ENCODE results near the gene ARHGAP24.

DNA sequence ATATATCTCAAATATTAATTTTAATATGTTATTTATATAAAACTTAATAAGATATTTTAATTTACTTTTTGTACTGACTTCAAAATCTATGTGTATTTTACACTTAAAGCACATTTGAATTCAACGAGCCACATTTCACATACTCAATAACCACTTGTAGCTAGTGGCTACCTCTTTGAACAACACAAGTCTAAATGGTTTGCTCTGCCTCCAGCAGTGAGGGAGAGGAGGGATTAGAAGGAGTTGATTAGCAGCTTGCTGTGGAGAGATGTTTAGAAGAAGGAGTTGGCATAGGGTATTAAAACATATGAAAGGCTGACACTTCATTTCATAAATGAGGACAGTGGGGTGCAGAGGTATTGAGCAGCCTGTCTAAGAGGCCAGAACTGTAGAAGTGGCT, 124.0 kb downstream of the ARHGAP24 start:
- TF ChIP-seq, protein P1, sequence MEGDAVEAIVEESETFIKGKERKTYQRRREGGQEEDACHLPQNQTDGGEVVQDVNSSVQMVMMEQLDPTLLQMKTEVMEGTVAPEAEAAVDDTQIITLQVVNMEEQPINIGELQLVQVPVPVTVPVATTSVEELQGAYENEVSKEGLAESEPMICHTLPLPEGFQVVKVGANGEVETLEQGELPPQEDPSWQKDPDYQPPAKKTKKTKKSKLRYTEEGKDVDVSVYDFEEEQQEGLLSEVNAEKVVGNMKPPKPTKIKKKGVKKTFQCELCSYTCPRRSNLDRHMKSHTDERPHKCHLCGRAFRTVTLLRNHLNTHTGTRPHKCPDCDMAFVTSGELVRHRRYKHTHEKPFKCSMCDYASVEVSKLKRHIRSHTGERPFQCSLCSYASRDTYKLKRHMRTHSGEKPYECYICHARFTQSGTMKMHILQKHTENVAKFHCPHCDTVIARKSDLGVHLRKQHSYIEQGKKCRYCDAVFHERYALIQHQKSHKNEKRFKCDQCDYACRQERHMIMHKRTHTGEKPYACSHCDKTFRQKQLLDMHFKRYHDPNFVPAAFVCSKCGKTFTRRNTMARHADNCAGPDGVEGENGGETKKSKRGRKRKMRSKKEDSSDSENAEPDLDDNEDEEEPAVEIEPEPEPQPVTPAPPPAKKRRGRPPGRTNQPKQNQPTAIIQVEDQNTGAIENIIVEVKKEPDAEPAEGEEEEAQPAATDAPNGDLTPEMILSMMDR (IDR thresholded peaks at IDR 0.05 in 2 of 3, conservative IDR thresholded peaks at IDR 0.05 in 1 of 3; ENCODE audit: borderline replicate concordance in 1 of 3, insufficient read depth in 1 of 3, low read depth in 2 of 3, low read length in 2 of 3): no peak
- TF ChIP-seq SP1 (IDR thresholded peaks at IDR 0.05; ENCODE audit: low read depth) (no peak), POLR2A (IDR thresholded peaks at IDR 0.05; ENCODE audit: borderline replicate concordance, extremely low read depth, insufficient read depth, insufficient read length) (no peak), ZBTB33 (IDR thresholded peaks at IDR 0.05; ENCODE audit: extremely low read depth, insufficient replicate concordance, low read length) (no peak), MAX (IDR thresholded peaks at IDR 0.05) (no peak), CEBPB (IDR thresholded peaks at IDR 0.05; ENCODE audit: low read depth) (no peak), POLR2AphosphoS5 (IDR thresholded peaks at IDR 0.05; ENCODE audit: low read depth, low read length) (no peak), EZH2 (IDR thresholded peaks at IDR 0.05) (no peak), EGR1 (IDR thresholded peaks at IDR 0.05; ENCODE audit: low read depth) (no peak), TCF7L2 (IDR thresholded peaks at IDR 0.05; ENCODE audit: borderline replicate concordance, extremely low read depth, insufficient read depth, insufficient read length) (no peak)
